Gastrocnemius medialis (tissue), 4 donors: ENCODE data around the gene SLC7A14. TPM values are rescaled to one million over a fixed set of nuclear protein-coding genes. Genes with fewer than 3 reads are reported as not detected.
"Not testable (repeated sequence)": the region's sequence is repeated elsewhere in the genome, so short reads cannot be mapped to it uniquely, and the experiment has no call there.

Experiments used
- ATAC-seq, 2 donors: fragments of 150-250 bp; one replicate each; pipeline ENCODE4 v1.9.1; 2016
- DNase-seq, 2 donors: peaks; one replicate each; pipeline ENCODE4 v3.0.0-alpha.2; 2019
- H3K27ac ChIP-seq, 4 donors: fragments of 200-600 bp; sonication (generic); 1 replicate in 1 of 4; 2 replicates in 3 of 4; pipeline ENCODE4 v1.5.1; 2016 to 2018; ENCODE audit warnings: mild to moderate bottlenecking in 2 of 4, moderate library complexity in 1 of 4
- H3K27me3 ChIP-seq, 3 donors: fragments of 200-600 bp; sonication (generic) in 2 of 3; 1 replicate in 1 of 3; 2 replicates in 2 of 3; pipeline versions ENCODE4 v1.5.1 to v1.6.0; 2016 to 2019; ENCODE audit warnings: mild to moderate bottlenecking in 1 of 3, moderate library complexity in 1 of 3
- H3K36me3 ChIP-seq, 2 donors: fragments of 200-600 bp; sonication (generic) in 1 of 2; one replicate each; pipeline ENCODE4 v1.5.1; 2017 to 2018
- H3K4me1 ChIP-seq, 2 donors: fragments of 200-600 bp; sonication (generic) in 1 of 2; one replicate each; pipeline ENCODE4 v1.5.1; 2016 to 2017; ENCODE audit warnings: mild to moderate bottlenecking in 2 of 2
- H3K4me3 ChIP-seq, 4 donors: fragments of 200-600 bp; sonication (generic) in 3 of 4; 1 replicate in 1 of 4; 2 replicates in 3 of 4; pipeline ENCODE4 v1.5.1; 2016 to 2019; ENCODE audit warnings: mild to moderate bottlenecking in 2 of 4
- H3K9me3 ChIP-seq, 3 donors: fragments of 200-600 bp; sonication (generic) in 2 of 3; 1 replicate in 1 of 3; 2 replicates in 2 of 3; pipeline ENCODE4 v1.5.1; 2016 to 2019
- CTCF ChIP-seq, 5 experiments: fragments of 450-650 bp in 3 of 5; fragments of 200-600 bp in 2 of 5; sonication (generic) in 2 of 5; IDR thresholded peaks in 4 of 5; conservative IDR thresholded peaks in 1 of 5; 1 replicate in 4 of 5; 2 replicates in 1 of 5; pipeline ENCODE4 v1.5.1; 2016 to 2019; ENCODE audit warnings: antibody characterized with exemption in 5 of 5, mild to moderate bottlenecking in 3 of 5, moderate library complexity in 3 of 5
- POLR2A ChIP-seq, 2 donors: fragments of 450-650 bp; IDR thresholded peaks; one replicate each; pipeline ENCODE4 v1.6.1; 2017; ENCODE audit warnings: antibody characterized with exemption in 2 of 2, mild to moderate bottlenecking in 2 of 2, moderate library complexity in 2 of 2
- in situ Hi-C, 4 donors: fragments of 200-750 bp; cut with MboI; loops; one replicate each; pipeline versions ENCODE4 v1.15.0 to v1.8.0; 2017; ENCODE audit warnings: low sequenced_read_pairs in 4 of 4
- intact Hi-C: fragments of 100-400 bp; cut with DNase I; formaldehyde crosslinking; loops from one replicate; pipeline ENCODE4 v1.15.1; 2023; ENCODE audit warnings: low total_unique reads
- total RNA-seq, 4 donors: library from RNA; depleted of rRNA; stranded (reverse); fragments of >200 nt; gene quantifications; one replicate each; pipeline versions ENCODE4 v1.1.0 to v1.2.3, GENCODE V29; 2016

SLC7A14 gene
- total RNA-seq, 4 donors from 2014 or later = 0.02 TPM; not detected in 3

GRCh38 chr3:170572665-170573253, 13.1 kb downstream of the SLC7A14 start:
- H3K27ac ChIP-seq = peak overlapping the region in 2 of 4 donors; percentile 27 to 35
- no peaks in the 10 kb centered on the region for H3K9me3 ChIP-seq
- no peak overlapping the region for H3K4me3 ChIP-seq
- H3K27me3 ChIP-seq = no peaks in the 10 kb centered on the region
- ATAC-seq (peak; percentile 44 to 80), DNase-seq (no peak)
- peaks cover 0 to 5% of the 10 kb centered on the region in 2 donors for H3K4me1 ChIP-seq
- in situ Hi-C loops (no loop called here), intact Hi-C loops (no loop called here)
- TF ChIP-seq POLR2A (IDR thresholded peaks at IDR 0.05) = no peak
- no peaks in the 10 kb centered on the region for H3K36me3 ChIP-seq

GRCh38 chr3:170567598-170567997, 18.3 kb downstream of the SLC7A14 start:
- H3K36me3 ChIP-seq, H3K9me3 ChIP-seq, in situ Hi-C loops, H3K27ac ChIP-seq, intact Hi-C loops, H3K4me3 ChIP-seq, DNase-seq, ATAC-seq, H3K4me1 ChIP-seq, H3K27me3 ChIP-seq: not testable (repeated sequence)

GRCh38 chr3:170566413-170566812, 19.5 kb downstream of the SLC7A14 start:
- ATAC-seq (no peak), DNase-seq (no peak)
- Histone ChIP-seq H3K4me3 (no peak overlapping the region), H3K36me3 (no peaks in the 10 kb centered on the region), H3K9me3 (no peaks in the 10 kb centered on the region), H3K4me1 (no peaks in the 10 kb centered on the region), H3K27ac (no peak overlapping the region), H3K27me3 (no peaks in the 10 kb centered on the region)
- intact Hi-C loops (no loop called here), in situ Hi-C loops (no loop called here)
- no peak for TF ChIP-seq POLR2A (IDR thresholded peaks at IDR 0.05)
- TF ChIP-seq CTCF (IDR thresholded peaks at IDR 0.05 in 4 of 5, conservative IDR thresholded peaks at IDR 0.05 in 1 of 5) = no peak

- ATAC-seq (no peak), DNase-seq (no peak)
- Histone ChIP-seq H3K9me3 (no peaks in the 10 kb centered on the region), H3K4me1 (no peaks in the 10 kb centered on the region), H3K36me3 (no peaks in the 10 kb centered on the region), H3K27ac (no peak overlapping the region), H3K27me3 (no peaks in the 10 kb centered on the region), H3K4me3 (no peak overlapping the region)
- TF ChIP-seq CTCF (IDR thresholded peaks at IDR 0.05 in 4 of 5, conservative IDR thresholded peaks at IDR 0.05 in 1 of 5) (no peak), POLR2A (IDR thresholded peaks at IDR 0.05) (no peak)
- intact Hi-C loops (no loop called here), in situ Hi-C loops (no loop called here)
Measured at GRCh38 chr3:170565495-170565894, 20.4 kb downstream of the SLC7A14 start.

- no peak overlapping the region for H3K4me3 ChIP-seq
- intact Hi-C loops = no loop called here
- no peak overlapping the region for H3K27ac ChIP-seq
- no peak for DNase-seq
- H3K27me3 ChIP-seq = no peaks in the 10 kb centered on the region
- no peak for TF ChIP-seq CTCF (IDR thresholded peaks at IDR 0.05 in 4 of 5, conservative IDR thresholded peaks at IDR 0.05 in 1 of 5)
- no peak for TF ChIP-seq POLR2A (IDR thresholded peaks at IDR 0.05)
- no peaks in the 10 kb centered on the region for H3K4me1 ChIP-seq
- in situ Hi-C loops = no loop called here
- H3K36me3 ChIP-seq = no peaks in the 10 kb centered on the region
- ATAC-seq = no peak
- H3K9me3 ChIP-seq = no peaks in the 10 kb centered on the region
Measured at GRCh38 chr3:170564664-170565063, 21.2 kb downstream of the SLC7A14 start.
